ENCODE results near the gene SLC37A1.
"Not testable (repeated sequence)": the region's sequence is repeated elsewhere in the genome, so short reads cannot be mapped to it uniquely, and the experiment has no call there.

Gene SLC37A1

DNA sequence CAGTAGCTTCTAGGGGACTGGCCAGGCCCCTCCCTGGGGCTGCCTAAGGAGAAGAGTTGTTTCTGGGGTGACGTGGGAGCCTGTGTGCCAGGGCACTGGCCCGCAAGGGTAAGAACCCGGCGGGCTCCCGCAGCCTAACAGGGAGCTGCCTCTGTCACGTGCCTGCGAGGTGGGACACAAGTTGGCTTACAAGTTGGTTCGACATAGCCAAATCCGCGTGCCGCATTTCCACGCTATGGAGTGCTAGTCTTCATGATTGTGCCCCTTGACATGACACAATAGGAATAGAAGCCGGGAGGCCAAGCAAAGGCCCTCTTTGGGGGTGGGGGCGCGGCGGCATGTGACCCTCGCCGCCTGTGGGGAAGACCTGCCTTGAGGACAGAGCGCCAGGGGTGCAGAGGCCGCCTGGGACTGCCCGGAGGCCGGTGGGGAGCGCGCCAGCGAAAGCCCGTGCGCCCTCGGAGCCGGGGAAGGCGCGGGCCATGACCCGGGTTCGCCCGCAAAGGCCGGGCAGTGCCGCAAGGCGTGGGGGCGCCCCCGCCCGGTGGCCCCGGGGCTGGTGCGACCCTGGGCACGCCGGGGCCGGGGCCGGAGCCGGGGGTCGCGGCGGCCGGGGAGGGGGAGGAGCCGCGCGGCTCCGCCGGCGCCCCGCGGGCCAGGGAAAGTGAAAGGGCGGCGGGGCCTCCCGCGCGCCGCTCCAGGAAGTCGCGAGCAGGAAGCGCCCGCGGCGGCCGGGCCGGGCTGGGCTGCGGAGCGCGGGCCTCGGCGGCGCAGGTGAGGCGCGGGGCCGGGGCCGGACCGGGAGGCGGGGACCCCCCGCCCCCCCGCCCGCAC lies at the start of gene SLC37A1:
Gene SLC37A1, plus strand, starts transcription at position 702 of the 834 bp plus-strand sequence. CDS start 4,603 bp downstream, outside the sequence.
- peak; percentile 65 for DNase-seq

DNA sequence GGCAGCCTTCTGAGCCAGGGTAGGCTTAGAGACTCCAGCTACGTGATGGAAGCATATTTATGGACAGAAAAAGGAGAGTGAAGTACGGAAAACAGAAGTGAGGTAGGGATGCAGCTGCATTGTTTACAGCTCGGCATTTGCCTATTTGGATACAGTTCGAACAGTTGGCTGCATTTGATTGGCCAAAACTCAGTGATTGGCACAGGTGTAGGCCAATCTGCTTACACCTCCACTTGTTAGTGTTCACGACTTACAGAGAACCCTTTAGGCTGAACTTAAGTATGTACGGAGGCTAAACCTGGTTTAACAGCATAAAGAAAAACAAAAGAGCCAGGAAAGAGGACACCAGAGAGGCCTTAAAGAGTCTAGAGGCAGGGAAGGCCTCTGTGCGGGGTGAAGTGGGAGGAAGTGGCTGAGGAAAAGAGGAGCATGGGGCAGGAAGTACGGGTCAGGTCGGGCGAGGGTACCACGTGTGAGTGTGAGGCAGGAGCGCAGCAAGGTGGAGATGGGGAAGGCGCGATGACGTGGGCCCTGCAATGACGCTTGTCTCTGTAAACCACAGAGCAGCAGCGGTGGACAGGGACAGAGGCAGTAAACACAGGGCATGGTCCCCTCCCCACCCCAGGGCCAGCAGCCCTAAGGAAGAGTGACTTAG lies 49.7 kb upstream of the SLC37A1 start:
- DNase-seq: peak; percentile 47

DNA sequence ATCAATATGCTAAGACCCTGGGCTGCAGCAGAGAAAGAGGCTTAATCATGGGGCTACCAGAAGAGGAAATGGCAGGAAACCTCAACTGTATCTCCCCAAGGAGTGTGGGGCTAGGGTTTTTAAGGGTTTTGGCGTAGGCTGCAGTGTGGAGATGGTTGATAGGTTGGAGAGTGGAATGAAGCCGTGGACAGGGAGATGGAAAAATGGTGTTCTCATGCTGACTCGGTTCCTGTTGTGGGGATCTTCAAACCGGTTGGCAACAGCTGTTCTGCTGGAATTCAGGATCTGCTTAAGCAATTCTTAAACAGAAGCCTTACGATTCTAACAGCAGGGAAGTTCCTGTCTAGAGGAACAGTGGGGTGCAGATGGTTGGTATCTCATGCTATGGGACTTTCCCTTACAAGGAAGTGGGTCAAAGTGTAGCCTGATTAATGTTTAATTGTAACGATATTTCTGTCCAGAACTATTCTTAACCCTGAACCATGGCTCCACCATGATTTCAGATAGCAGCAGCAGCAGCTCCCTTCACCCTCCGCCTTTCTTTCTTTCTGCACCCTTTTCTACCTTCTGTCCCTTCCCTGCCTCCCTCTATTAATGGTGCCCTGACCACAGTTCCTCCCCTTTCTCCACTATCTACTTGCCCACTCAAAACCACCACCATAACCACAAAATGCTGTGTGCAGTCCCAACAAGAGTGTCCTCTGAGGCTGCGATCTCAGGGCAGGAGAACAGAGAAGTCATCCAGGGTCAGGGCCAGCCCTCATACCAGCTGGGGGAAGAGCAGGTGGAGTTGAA lies 48.4 kb upstream of the SLC37A1 start:
- peak; percentile 73 for DNase-seq

DNA sequence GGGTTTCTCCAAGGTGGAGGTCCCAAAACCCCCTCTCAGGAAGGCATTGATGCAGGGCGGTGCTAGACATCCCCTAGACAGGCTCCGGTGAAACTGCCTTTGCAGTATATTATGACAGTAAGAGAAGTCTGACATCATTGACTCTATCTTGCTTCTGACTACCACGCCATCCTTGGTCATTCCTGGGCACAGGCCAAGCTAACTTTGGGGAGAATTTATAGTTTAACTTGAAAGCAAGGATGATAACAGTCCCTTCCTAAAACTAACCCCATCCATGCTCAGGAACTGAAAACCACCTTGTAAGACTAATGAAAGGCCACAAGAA lies 47.9 kb upstream of the SLC37A1 start:
- peak; percentile 46 for DNase-seq

GRCh38 chr21:42466700-42467099 lies 47.0 kb upstream of the SLC37A1 start:
- no peak for DNase-seq

DNA sequence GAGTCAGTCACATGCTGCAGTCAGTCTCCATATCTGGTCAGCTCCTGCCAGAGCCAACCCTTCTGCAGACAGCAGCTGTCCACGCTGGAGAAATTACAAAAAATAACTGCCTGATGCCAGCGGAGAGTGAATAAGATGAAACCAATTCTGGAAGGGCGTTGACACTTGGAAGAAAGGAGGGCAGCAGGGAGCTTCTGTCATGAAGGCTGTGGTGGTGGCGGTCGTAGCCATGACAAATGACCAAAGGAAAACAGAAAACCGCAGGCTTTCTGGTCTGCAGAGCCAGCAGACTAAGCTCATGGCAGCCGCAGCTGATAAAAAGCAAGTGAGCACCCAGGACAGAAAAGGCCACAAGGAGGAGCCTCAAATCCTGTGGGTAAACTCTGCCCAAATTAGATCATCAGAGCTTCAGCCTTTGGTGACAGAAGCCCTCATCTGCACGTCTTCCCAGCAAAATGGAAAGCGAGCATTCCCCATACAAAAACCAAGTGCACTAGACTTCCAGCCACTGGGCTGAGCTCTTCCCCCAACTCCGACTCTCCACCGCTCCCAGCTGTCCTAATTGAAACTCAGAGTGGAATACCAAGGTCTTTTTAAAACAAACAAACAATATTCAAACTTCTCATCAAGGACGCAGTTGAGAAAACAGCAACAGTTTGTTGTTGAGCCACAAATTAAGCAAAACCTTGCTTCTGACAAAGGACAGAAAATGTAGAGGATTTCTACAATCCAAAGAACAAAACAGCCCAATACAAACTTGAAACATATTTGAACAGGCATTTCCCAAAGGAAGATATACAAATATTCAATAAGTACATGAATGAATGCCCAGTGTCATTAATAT lies 46.3 kb upstream of the SLC37A1 start:
- peak; percentile 79 for DNase-seq

DNA sequence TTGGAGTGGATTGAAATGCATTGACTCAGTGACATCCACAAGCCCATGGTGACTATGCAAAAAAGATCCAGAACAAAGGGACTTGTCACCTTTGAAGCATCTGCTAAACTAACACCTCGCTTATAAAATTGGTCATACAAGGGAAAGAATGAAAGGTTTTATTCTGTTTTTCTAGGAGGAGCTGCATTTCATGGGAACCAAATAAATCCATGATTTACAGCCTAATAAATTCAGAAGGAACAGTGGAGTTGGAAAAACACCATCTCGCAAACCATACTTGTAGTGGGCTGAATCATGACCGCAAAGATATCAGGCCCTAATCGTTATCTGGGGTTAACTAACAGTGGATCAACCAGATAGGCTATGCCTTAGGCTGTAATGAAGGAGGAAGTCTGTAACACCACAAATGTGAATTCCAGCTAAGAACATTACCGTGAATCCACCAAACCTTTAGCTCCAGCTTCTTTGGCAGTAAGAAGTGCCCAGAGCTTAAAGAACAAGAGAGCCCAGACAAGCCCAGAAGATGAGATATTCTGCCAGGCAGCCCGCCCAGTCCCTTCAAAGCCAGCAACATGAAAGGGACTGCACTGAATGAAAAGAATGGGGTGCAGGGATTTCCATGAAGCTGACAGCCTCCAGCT lies 45.0 kb upstream of the SLC37A1 start:
- DNase-seq: no peak

GRCh38 chr21:42469272-42469671 lies 44.4 kb upstream of the SLC37A1 start:
- DNase-seq: no peak

GRCh38 chr21:42469726-42470125 lies 43.9 kb upstream of the SLC37A1 start:
- DNase-seq: not testable (repeated sequence)

DNA sequence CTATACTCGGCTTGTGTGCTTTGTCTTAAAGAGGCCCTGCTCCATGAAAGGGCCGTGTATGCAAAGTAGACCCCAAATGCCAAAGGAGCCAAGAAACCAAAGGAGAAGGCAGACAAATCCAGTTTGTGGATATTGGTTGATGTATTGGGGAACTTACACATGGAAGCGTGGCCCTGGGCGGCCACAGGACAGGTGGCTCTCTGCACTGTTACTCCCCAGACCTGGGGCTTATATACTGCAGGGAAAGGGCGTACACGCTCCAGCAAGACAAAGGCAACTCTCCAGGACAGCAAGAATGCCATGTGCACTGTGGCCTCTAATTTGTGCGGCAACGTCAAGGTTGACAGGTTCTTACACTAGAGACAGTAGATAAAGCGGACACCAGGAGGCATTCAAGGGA lies 42.4 kb upstream of the SLC37A1 start:
- DNase-seq: no peak

DNA sequence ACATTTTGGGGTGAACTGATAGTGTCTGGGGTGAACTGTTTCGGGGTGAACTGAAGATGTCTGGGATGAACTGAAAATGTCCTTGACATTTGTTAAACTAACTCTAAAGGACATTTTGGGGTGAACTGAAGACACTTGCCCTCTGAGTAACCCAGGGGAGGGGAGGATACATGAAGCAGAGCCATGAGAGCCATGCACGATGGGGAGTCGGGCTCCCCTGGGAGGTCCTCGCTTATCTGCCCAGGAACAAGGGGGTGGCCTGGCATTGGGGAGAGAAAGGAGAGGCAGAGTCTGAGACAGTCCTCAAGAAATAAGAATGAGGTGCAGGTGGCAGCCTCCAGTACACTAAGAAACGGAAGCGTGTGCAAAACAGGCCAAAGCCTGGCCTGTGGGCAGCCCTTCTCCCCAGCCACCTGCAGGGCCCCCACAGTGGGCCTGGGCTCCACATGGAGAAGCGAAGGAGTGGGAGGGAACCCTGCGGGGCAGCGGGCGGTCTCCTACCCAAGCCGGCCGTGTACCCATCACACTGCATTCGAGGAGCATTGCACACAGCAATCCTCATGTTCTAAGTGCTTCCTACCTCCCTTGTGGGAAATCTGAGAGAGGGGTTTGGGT lies 41.8 kb upstream of the SLC37A1 start:
- DNase-seq: no peak

- no peak for DNase-seq
Measured at GRCh38 chr21:42472521-42472920, 41.1 kb upstream of the SLC37A1 start.

GRCh38 chr21:42473498-42474042 lies 40.1 kb upstream of the SLC37A1 start:
- DNase-seq: no peak

DNA sequence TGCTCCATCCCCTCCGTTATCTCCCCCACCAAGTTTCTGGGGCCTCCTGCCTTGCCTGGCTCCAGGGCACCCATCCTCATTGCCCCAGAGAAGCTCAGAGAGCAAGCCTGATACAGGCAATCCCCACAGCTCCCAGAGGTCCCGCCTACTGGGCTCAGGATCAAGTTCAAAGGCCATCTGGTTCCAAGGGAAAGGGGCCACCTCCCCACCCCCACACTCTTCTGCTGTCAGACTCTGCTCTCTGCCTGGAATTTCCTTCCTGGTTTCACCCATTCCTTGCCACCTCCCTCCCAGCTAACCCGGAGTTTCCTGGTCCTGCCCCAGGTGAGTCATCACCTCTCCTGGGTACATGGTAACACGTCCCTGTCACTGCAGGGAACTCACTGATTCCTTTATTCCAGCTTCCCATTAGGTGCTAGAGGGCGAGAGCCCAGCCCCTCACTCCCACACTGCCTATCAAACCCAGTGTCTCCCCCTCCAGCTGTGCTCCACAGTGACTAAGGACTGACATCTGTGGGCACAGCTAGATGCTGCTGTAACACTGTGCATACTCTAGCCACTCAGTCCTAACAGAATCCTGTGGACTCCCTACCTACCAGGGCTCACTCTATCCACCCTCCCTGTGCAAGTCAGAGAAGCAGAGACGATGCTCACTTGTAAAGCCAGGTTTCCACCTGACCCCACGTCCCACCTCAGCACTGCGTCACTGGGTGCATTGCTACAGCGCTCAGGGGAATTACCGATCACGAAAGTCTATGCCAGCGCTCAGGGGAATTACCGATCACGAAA lies 39.4 kb upstream of the SLC37A1 start:
- DNase-seq: no peak

DNA sequence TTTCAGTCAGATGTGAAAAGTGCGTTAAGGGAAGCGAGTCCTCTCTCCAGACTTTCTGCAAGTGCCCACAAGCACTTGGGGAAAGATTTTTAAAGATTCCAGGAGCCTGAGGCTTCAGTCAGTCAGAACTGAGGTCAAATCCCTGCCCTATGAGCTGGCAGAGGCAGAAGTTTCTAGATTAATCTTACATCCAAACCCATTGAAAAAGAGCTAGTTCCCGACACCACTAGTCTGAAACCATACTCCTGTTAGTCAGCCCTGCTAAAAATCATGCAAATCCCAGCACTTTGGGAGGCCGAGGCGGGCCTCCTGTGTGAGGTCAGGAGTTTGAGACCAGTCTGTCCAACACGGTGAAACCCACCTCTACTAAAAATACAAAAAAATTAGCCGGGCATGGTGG lies 38.6 kb upstream of the SLC37A1 start:
- no peak for DNase-seq

DNA sequence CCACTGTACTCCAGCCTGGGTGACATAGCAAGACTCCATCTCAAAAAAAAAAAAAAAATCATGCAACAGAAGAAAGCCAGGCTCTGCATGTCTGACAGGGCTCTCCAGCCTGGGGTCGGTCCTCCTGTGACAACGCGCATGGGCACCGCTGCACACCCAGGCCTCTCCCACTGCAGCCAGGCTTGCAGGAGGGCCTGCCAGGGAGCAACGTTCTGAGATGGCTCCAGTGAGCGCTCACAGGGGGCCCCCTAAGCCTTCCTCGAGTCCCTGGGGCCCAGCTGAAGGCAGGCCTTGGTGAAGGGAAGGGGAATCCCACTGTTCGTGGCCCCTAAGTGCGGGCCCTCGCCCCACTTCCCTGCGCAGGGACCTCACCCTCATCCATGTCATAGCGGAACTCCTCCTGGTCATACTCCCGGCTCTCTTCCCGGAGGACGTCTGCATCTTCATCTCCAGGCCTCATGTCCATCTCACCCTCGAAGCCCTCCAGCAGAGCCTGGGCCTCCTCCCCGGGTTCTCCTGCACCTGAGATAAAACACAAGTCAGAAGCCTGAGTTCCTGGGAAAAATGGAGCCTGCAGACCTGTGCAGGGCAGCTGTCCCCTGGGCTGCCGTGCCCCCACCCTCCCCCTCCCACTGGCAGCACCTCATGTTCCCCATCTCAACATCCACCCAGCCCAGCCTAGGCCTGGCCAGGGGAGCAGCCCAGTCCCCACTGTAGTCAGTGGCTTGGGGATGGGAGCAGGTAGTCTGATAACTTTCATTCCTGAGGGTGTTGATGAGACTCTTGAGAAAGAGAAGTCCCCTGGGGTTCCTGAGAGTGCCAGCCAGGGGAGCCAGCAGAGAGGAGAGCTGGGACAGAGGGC lies 37.9 kb upstream of the SLC37A1 start:
- DNase-seq: no peak

DNA sequence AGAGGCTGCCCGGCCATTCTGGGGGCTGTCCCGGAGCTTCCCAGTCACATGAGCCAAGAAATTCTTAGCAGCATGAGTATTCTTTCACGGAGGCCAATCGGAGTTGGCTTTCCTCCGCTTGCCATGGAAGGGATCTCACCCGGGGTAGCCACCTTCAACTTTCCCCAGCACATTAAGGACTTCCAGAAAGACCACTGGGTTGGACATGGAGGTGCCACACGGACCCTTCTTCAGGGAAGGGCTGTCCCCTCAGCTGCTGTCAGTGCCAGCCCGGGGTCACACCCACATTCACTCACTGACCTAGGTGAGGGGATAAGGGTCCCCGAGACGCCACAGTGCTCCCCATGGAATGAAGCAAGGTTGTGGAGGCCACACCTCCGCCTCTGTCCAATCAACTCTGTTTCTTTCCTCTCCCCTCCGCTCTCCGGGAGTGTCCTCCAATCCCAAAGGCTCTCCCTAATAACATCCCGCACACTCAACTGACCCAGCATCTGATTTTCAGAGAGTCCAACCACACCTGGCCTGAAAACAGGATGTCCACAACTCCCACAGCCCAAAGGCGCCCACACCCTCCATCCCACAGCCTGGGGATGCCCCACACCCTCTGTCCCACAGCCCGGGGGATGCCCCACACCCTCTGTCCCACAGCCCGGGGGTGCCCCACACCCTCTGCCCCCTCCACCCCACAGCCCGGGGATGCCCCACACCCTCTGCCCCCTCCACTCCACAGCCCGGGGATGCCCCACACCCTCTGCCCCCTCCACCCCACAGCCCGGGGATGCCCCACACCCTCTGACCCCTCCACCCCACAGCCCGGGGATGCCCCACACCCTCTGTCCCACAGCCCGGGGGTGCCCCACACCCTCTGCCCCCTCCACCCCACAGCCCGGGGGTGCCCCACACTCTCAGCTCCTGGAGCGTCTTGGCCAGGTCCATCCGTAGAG lies 37.0 kb upstream of the SLC37A1 start:
- no peak for DNase-seq

- DNase-seq: no peak
Measured at GRCh38 chr21:42478504-42478903, 35.1 kb upstream of the SLC37A1 start.

Measured in suppressor macrophage treated with lipopolysaccharide for 4 hours (primary cell).